ENCODE results near the gene APAF1. TPM values are rescaled to one million over a fixed set of nuclear protein-coding genes. Genes with fewer than 3 reads are reported as not detected.

APAF1 gene
- total and polyA plus RNA-seq, 2 of the 13 experiments (the other 11 are each of a cell fraction or from before 2014, with no cell fraction given): 6.0 to 13.0 TPM

DNA sequence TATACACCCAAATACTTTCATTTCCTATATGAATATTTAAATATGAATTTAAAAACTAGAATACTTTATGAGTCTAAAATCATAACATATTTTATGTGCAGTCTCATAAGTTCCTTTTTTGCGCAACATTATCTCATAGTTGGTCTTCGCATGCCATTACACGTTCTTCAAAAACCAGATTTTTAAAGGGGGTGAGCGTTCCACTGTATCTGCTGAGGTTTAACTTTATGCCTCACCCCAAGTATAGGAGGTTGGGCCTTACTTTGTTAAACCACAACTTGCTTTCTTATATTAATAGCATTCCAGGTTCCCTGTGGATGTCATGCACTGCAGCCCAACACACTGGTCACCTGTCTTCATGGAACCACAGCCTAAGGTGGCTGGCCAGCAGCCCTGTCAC is 118.6 kb downstream of the APAF1 start (continued):
- TF ChIP-seq, protein P1, sequence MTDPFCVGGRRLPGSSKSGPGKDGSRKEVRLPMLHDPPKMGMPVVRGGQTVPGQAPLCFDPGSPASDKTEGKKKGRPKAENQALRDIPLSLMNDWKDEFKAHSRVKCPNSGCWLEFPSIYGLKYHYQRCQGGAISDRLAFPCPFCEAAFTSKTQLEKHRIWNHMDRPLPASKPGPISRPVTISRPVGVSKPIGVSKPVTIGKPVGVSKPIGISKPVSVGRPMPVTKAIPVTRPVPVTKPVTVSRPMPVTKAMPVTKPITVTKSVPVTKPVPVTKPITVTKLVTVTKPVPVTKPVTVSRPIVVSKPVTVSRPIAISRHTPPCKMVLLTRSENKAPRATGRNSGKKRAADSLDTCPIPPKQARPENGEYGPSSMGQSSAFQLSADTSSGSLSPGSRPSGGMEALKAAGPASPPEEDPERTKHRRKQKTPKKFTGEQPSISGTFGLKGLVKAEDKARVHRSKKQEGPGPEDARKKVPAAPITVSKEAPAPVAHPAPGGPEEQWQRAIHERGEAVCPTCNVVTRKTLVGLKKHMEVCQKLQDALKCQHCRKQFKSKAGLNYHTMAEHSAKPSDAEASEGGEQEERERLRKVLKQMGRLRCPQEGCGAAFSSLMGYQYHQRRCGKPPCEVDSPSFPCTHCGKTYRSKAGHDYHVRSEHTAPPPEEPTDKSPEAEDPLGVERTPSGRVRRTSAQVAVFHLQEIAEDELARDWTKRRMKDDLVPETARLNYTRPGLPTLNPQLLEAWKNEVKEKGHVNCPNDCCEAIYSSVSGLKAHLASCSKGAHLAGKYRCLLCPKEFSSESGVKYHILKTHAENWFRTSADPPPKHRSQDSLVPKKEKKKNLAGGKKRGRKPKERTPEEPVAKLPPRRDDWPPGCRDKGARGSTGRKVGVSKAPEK (CRISPR knock-in tag; IDR thresholded peaks at IDR 0.05; ENCODE audit: borderline replicate concordance): no peak
- TF ChIP-seq NONO (IDR thresholded peaks at IDR 0.05): no peak
- TF ChIP-seq NONO (CRISPR knock-in tag; conservative IDR thresholded peaks at IDR 0.05): no peak
- TF ChIP-seq ZNF225 (CRISPR knock-in tag; IDR thresholded peaks at IDR 0.05): no peak
- no peak for TF ChIP-seq U2AF2 (IDR thresholded peaks at IDR 0.05; ENCODE audit: low read depth, low read length)
- TF ChIP-seq ZNF644 (CRISPR knock-in tag; IDR thresholded peaks at IDR 0.05; ENCODE audit: low read depth): no peak
- TF ChIP-seq SSRP1 (CRISPR knock-in tag; IDR thresholded peaks at IDR 0.05): no peak

GRCh38 chr12:98767248-98767647 is 122.2 kb downstream of the APAF1 start:
- Histone ChIP-seq H3K4me3 (replicated peaks in 1 of 3; ENCODE audit: insufficient read depth in 1 of 3, low read depth in 2 of 3, low read length in 3 of 3) (no peak overlapping the region), H3K79me2 (ENCODE audit: insufficient read depth, low read length) (no peaks in the 10 kb centered on the region), H2AFZ (ENCODE audit: low read length) (no peak overlapping the region), H3K9ac (ENCODE audit: insufficient read depth, low read depth, low read length) (no peak overlapping the region), H3K27me3 (ENCODE audit: control insufficient read depth in 1 of 2, insufficient read depth in 2 of 2, low read length in 2 of 2) (peaks cover 1 to 26% of the 10 kb centered on the region in 2 experiments; a peak in 3 of 5 replicates), H3K36me3 (replicated peaks in 1 of 2; ENCODE audit: control insufficient read depth in 1 of 2, insufficient read depth in 2 of 2, low read length in 2 of 2) (no peaks in the 10 kb centered on the region), H3K4me2 (ENCODE audit: low read depth, low read length) (no peak overlapping the region), H4K20me1 (ENCODE audit: insufficient read depth, low read length) (no peaks in the 10 kb centered on the region), H3K4me1 (ENCODE audit: insufficient read depth, low read length) (no peaks in the 10 kb centered on the region), H3K27ac (ENCODE audit: extremely low read length, insufficient read depth, low read length) (no peak overlapping the region), H3K9me3 (ENCODE audit: low read length) (no peaks in the 10 kb centered on the region)
- 1% methylated on average over 9 of the region's 9 CpGs for WGBS (ENCODE audit: low lambda C conversion rate)
- intact Hi-C loops (cut with micrococcal nuclease; ENCODE audit: unreplicated experiment) (no loop called here), in situ Hi-C loops (cut with HindIII; ENCODE audit: extremely low pct_ligation_motif_present, low pct_unique_long_range_greater_than_20kb) (no loop called here)
- FAIRE-seq (no peak), DNase-seq (ENCODE audit: low spot score) (no peak), ATAC-seq (no peak)
- no TSS peak for BruUV-seq (replicated peaks)
- ChIA-PET POLR2A (no interaction called here), CTCF (ENCODE audit: low intra/inter-chr PET ratio, low total read pairs) (no interaction called here)
- no peak for TF ChIP-seq TOE1 (CRISPR knock-in tag; IDR thresholded peaks at IDR 0.05)
